GDM1 (cell line): ENCODE results near the gene KCNK16.
"Not testable (repeated sequence)": the region's sequence is repeated elsewhere in the genome, so short reads cannot be mapped to it uniquely, and the experiment has no call there.

ENCODE experiments used
- DNase-seq: peaks from one replicate; lab custom pipeline; 2025; lab: John Stamatoyannopoulos, UW

KCNK16 gene

DNA sequence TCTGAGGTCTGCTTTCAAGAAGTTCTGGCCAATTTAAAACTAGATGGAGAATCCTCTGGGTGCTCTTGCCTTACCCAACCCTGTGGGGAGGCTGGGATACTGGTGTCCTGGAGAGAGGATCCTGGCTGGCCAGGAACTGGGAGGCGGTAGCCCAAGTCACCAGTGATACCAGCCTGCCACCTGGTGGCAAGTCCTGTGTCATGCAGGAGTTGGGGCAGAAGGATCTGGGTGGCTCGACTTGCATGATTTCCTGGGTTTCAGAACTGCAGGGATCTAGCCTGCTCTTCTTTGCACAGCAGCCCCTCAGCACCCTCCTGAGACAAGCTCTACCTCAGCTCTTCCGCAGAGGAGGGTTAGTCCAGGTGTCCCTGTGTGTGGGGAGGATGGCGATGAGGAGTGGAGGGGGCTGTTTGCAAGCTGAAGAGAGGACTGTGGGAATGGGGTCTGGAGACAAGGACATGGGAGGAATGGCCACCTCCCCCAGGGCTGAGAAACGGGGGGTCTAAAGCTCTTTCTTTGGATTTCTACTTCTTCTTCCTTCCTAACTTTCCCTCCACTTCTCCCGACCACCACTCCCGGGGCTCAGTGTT, 12.5 kb downstream of the KCNK16 start:
- peak; percentile 53 for DNase-seq

DNA sequence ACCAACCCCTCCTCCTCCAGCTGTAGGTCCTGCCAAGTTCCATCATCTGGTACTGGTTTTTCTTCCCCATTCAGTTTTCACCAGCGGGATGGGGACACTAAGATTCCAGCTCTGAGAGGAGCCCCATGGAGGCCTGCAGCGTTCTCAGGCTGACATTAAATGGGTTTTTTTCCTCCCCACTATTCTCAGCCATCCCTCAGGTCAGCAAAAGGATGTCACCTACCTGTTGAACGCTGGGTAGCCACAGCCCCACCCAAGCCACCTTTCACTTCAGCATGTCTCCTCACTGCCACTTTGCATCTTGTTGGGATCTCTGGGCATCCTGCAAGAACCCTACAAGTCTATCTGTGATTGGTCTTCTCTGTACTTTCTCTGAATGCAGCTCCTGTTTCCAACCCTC, 15.0 kb downstream of the KCNK16 start:
- no peak for DNase-seq

- no peak for DNase-seq
Observed at GRCh38 chr6:39304951-39305350, 17.6 kb downstream of the KCNK16 start.

GRCh38 chr6:39303425-39304153, 18.9 kb downstream of the KCNK16 start:
- no peak for DNase-seq

- DNase-seq: peak; percentile 61
Observed at GRCh38 chr6:39302669-39303424, 19.7 kb downstream of the KCNK16 start.

- DNase-seq: no peak
Observed at GRCh38 chr6:39302011-39302410, 20.5 kb downstream of the KCNK16 start.

DNA sequence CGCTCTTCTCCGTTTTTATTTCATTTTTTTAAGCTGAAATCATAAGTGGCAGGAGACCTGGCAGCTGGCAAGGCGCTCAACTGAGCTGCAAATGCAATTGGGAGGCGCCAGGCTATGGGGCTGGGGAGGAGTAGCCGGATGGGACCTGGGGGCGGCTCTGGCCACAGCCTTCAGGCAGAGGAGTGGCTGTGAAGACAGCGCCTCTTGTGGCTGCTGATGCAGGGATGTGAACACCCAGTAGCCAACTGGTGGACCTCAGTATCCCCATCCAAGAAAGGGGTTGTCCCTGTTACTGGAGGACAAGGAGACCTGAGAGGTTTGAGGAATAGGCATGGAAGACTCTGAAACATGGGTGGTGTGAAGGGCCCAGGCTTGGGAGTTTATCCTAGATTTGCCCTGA, 20.9 kb downstream of the KCNK16 start:
- DNase-seq: no peak

- no peak for DNase-seq
Observed at GRCh38 chr6:39300739-39301138, 21.8 kb downstream of the KCNK16 start.

GRCh38 chr6:39298061-39298460, 24.4 kb downstream of the KCNK16 start:
- no peak for DNase-seq

DNA sequence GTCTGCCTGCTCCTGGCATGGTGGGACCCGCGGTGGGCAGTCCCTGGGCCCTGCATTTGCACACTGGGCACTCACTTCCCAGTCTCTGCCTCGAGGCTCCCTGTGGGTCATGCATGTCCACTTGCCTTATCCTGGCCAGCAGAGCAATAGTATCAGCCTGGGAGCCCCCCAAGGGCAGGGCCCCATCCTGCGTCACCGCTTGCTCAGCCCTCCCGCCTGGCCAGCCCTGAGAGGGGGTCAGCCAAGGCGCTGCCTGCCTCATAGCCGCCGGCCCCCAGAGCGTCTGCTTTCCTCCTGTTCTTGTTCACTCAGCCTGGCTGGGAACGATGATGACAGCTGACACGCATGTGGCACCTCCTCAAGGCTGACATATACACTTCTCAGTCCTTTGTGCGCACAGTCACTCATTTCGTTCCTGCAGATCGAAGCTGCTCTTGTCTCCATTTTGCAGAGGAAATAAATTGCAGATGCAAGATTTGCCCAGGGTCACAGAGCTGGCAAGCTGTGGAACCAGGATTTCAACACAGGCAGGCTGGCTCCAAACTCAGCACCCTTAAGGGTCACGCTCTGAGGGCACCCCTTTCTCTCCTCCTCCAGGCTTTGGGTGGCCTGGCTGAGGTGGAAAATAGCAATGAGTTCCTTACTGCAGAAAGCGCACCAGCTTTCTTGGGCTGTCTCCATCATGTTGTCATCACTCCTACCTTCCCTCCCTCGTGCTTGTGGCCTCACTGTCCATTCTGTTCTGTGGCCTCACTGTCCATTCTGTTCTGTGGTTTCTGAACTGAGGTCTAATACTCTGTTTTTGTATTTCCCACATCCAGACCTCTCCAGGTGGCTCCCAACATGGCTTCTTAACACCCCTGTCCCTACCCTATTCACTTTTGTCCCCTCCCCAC, 25.5 kb downstream of the KCNK16 start:
- no peak for DNase-seq

- DNase-seq: no peak
Observed at GRCh38 chr6:39295611-39296011, 26.9 kb downstream of the KCNK16 start.

GRCh38 chr6:39294899-39295298, 27.6 kb downstream of the KCNK16 start:
- DNase-seq: no peak

DNA sequence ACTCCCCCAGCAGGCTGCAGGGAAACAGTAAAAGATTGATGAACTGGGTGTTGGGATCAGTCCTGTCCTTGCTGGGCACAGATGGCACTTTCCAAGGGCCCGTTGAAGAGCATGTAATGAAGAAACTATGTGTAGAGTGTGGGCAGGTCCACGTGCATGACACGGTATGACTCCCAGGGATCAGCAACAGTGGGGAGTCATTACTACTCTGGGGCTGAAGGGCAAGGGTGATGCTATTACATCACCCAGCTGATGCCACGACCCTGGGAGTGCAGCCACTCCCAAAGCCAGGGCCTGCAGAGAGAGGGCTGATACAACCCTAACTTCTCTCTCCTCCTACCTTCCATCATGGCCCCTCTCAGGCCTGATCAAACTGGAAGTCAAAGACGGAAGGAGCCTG, 28.4 kb downstream of the KCNK16 start:
- no peak for DNase-seq

GRCh38 chr6:39292637-39293036, 29.9 kb downstream of the KCNK16 start:
- no peak for DNase-seq

- DNase-seq: no peak
Observed at GRCh38 chr6:39289490-39289889, 33.0 kb downstream of the KCNK16 start.

DNA sequence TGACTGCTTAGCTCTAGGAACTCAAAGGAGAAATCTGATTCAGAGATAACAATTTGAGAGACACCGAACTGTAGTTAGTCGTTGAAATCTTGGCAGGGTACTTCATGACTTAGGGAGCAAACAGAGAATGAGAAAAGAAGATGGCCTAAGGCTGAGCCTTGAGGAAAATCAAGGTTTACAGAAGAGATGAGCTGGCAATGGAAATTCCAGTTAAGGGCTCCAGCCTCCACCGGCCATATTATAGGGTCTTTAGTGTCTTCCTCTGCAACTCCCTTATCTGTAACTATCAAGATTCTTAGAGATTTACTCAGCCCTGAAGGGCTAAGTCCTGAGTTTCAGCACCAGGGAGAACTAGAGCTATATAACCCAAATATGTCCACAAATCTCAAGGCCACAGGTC, 34.9 kb downstream of the KCNK16 start:
- no peak for DNase-seq

DNA sequence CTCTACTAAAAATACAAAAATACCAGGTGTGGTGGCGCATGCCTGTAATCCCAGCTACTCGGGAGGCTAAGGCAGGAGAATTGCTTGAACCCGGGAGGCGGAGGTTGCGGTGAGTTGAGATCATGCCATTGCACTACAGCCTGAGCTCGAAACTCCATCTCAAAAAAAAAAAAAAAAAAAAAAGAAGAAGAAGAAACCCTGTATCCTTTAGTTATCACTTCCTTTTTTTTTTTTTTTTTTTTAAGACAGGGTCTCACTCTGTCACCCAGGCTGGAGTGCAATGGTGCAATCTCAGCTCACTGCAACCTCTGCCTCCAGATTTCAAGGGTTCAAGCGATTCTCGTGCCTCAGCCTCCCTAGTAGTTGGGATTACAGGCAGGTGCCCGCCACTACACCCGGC, 35.9 kb downstream of the KCNK16 start:
- not testable (repeated sequence) for DNase-seq

GRCh38 chr6:39282774-39283173, 39.7 kb downstream of the KCNK16 start:
- DNase-seq: no peak

- no peak for DNase-seq
Observed at GRCh38 chr6:39281312-39281980, 41.1 kb downstream of the KCNK16 start.

GRCh38 chr6:39280247-39280731, 42.2 kb downstream of the KCNK16 start:
- DNase-seq: no peak

GRCh38 chr6:39279539-39279938, 43.0 kb downstream of the KCNK16 start:
- DNase-seq: no peak
